GM12892 (cell line): ENCODE measurements around the gene STK35.

Experiments
- POLR2A ChIP-seq: IDR thresholded peaks from 2 replicates; pipeline ENCODE4 v1.6.1; 2011; ENCODE audit warnings: low read depth, low read length, control low read depth
- POLR2AphosphoS5 ChIP-seq: IDR thresholded peaks from 2 replicates; pipeline ENCODE4 v1.6.1; 2011; ENCODE audit warnings: low read depth, low read length, control low read depth

DNA sequence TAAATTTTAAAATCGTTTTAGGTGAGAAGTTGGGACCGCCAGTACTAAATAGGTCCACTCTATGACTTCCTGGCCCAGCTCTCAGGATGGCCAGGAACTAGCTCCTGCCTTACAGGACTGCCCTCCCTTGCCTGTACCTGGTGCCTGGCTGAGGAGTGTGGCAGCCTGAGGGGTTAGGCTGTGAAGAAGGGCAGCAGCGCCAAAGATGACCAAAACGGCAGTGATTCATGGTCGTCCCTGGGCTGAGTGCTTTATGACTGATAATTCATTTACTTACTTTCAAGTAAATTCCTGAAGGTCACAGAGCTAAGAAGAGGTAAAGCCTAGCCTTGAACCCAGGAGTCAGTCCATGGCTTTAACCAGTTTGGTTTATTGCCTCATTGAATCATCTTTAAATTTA, 22.1 kb downstream of the STK35 start:
- TF ChIP-seq POLR2A (no peak), POLR2AphosphoS5 (no peak)
